ENCODE data around the gene GARIN5A.

The GARIN5A gene

GRCh38 chr19:50497022-50497405 is 20.4 kb upstream of the GARIN5A start:
- no peak for TF ChIP-seq CTCF (IDR thresholded peaks at IDR 0.05; ENCODE audit: low read depth, low read length, missing control alignments)
- H3K36me3 ChIP-seq (replicated peaks) = no peaks in the 10 kb centered on the region
- no peak overlapping the region for H3K4me3 ChIP-seq (ENCODE audit: low read depth, low read length)
- in situ Hi-C loops (cut with HindIII; ENCODE audit: low pct_ligation_motif_present, low sequenced_read_pairs) = no loop called here
- peaks cover 29% of the 10 kb centered on the region for H3K27me3 ChIP-seq (replicated peaks)
- H3K27ac ChIP-seq = no peak overlapping the region
- DNase-seq = no peak

DNA sequence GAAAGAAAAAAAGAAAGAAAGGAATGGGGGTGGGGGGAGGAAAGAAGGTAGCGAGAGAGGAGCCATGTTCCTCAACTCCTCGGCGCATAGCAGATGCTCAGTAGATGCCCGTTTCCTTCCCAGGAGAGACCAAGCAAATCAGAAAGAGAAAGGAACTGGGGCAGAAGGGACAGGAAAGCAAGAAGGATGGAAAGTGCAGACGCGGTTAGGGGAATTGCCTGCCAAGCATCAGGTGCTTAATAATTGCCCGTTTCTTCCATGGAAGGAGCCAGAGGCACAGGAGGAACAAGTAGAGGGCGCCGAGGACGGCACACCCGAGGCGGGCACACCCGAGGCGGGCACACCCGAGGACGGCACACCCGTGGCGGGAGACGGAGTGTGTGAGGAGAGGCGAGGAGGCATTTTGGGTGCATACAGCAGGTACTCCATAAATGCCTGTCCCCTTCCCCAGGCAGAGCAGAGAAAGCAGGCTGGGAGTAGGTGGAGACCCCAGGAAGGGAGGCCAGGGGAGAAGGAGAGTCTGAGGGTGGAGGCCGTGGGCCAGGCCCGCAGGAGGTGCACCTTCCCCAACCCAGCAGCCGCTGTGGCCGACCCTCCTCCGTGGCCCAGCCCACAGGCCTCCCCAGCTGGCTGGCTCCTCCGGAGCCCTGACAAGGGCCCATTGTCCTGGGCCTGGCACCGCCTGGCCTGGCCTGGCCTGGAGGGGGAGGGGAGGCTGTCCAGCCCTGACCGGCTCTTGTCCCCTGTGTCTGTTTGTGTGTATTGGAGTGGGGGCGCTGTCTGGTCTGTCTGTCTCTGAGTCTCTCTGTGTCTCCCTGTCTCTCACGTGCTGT is 19.8 kb upstream of the GARIN5A start:
- Histone ChIP-seq H3K27ac (no peak overlapping the region), H3K36me3 (replicated peaks) (no peaks in the 10 kb centered on the region), H3K4me3 (ENCODE audit: low read depth, low read length) (no peak overlapping the region), H3K27me3 (replicated peaks) (peaks cover 27% of the 10 kb centered on the region)
- TF ChIP-seq CTCF (IDR thresholded peaks at IDR 0.05; ENCODE audit: low read depth, low read length, missing control alignments) = no peak
- in situ Hi-C loops (cut with HindIII; ENCODE audit: low pct_ligation_motif_present, low sequenced_read_pairs) = no loop called here
- DNase-seq = no peak

DNA sequence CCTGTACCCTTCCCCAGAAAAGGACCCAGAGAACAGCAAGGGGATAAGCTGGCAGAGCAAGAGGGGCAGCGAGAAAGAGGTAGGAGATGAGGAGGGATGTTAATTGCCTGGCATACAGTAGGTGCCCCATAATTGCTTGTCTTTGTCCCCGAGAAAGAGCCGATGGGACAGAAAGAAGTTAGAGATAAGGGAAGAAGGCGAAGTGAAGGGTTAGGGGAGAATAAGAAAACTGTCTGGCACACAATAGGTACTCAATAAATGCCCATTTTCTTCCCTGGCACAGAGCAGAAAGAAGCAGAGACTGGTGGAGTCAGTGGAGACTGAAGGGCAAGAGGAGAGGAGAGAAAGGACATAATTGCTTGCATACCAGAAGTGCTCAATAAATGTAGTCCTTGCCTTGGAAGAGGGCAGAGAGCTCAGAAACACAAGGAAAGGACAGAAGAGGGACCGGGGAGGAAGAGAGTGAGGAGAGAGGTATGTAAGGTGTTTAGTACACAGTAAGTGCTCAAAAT is 18.4 kb upstream of the GARIN5A start:
- in situ Hi-C loops (cut with HindIII; ENCODE audit: low pct_ligation_motif_present, low sequenced_read_pairs) = no loop called here
- Histone ChIP-seq H3K36me3 (replicated peaks) (no peaks in the 10 kb centered on the region), H3K27me3 (replicated peaks) (peaks cover 20% of the 10 kb centered on the region)

DNA sequence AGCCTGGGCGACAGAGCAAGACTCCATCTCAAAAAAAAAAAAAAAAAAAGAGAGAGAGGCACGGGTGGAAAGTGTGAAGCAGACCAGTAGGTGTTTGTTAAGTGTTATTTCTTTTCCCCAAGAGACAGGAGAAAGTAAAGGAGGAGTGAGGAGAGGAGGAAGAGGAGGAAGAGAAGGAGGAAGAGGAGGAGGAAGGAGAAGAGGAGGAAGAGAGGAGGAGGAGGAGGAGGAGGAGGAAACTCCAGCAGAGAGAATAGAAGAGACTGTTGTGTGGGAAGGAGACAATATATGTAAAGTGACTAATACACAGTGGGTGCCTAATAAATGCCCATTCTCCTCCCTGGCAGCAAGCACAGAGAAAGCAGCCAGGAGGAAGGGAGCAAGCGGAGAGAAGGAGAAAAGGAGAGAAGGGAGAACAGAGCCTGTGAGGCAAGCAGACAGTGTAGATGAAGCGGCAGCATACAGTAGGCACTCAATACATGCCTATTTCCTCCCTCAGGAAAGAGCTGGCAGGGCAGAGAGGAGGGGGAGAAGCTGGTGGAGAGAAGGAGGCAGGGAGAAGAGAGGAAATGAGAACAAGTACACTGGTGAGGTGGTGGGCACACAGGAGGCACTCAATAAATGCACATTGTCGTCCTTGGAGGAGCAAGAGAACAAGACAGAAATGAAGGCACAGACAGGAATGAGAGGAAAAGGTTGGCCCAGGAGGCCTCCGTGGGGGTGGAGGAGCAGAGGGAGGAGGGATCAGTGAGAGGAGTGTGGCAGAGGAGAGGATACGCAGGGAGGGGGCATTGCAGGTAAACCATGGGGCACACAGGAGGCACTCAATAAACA is 17.8 kb upstream of the GARIN5A start:
- no peak overlapping the region for H3K4me3 ChIP-seq (ENCODE audit: low read depth, low read length)
- no peak overlapping the region for H3K27ac ChIP-seq
- in situ Hi-C loops (cut with HindIII; ENCODE audit: low pct_ligation_motif_present, low sequenced_read_pairs) = no loop called here
- DNase-seq = no peak
- TF ChIP-seq CTCF (IDR thresholded peaks at IDR 0.05; ENCODE audit: low read depth, low read length, missing control alignments) = no peak
- peaks cover 17% of the 10 kb centered on the region for H3K27me3 ChIP-seq (replicated peaks)
- H3K36me3 ChIP-seq (replicated peaks) = no peaks in the 10 kb centered on the region

More for the DNA sequence above, 18.4 kb upstream of the GARIN5A start:
- H3K27ac ChIP-seq = no peak overlapping the region
- no peak for TF ChIP-seq CTCF (IDR thresholded peaks at IDR 0.05; ENCODE audit: low read depth, low read length, missing control alignments)
- no peak overlapping the region for H3K4me3 ChIP-seq (ENCODE audit: low read depth, low read length)
- no peak for DNase-seq

DNA sequence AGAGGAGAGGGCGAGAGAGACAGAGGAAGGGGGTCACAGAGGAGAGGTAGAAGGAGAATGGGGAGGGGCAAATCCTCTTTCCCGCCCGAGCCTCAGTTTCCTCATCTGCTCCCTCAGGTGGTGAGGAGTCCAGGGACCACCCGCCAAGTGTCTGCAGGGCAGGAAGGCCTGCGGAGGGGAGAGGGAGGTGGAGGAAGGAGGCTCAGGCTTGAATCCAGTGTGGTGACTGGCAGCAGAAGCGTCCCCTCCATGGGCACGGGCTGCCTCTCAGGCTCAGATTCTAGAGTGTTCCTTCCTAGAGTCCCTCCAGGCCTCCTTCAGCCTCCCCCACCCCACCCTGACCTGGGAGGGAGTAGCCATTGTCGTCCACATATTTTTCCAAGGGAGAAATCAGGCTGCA is 16.5 kb upstream of the GARIN5A start:
- Histone ChIP-seq H3K4me3 (ENCODE audit: low read depth, low read length) (no peak overlapping the region), H3K27ac (no peak overlapping the region), H3K36me3 (replicated peaks) (no peaks in the 10 kb centered on the region), H3K27me3 (replicated peaks) (peaks cover 20% of the 10 kb centered on the region)
- no peak for DNase-seq
- TF ChIP-seq CTCF (IDR thresholded peaks at IDR 0.05; ENCODE audit: low read depth, low read length, missing control alignments) = no peak
- in situ Hi-C loops (cut with HindIII; ENCODE audit: low pct_ligation_motif_present, low sequenced_read_pairs) = no loop called here

Data from brain microvascular endothelial cell (primary cell).